ENCODE data around the gene KIAA0825. TPM values are rescaled to one million over a fixed set of nuclear protein-coding genes. Genes with fewer than 3 reads are reported as not detected.

The KIAA0825 gene
- total and polyA plus RNA-seq, 2 of the 8 experiments (the other 6 are each of a cell fraction or from before 2014, with no cell fraction given) = 0.60 to 1.0 TPM

DNA sequence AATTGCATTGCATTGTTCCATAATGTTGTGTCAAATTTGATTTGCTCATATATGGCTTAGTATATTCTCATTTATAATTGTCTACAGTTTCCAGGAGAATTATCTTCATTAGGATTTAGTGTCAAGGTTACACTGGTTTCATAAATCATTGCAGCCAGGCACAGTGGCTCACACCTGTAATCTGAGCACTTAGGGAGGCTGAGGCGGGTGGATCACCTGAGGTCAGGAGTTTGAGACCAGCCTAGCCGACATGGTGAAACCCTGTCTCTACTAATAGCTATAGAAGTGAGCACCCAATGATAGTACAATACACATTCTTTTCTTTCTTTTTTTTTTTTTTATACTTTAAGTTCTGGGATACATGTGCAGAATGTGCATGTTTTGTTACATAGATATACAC is 282.5 kb downstream of the KIAA0825 start:
- Histone ChIP-seq H3K23me2 (ENCODE audit: low read depth, low read length) (no peaks in the 10 kb centered on the region), H3K79me1 (ENCODE audit: low read depth, low read length) (no peaks in the 10 kb centered on the region; the same call in 1 of the 2 replicates), H4K20me1 (replicated peaks in 1 of 2; ENCODE audit: control insufficient read depth in 1 of 2, insufficient read depth in 2 of 2, low read length in 2 of 2) (no peaks in the 10 kb centered on the region), H2BK12ac (ENCODE audit: low read depth, low read length) (no peak overlapping the region), H2BK15ac (ENCODE audit: low read length) (no peak overlapping the region), H4K5ac (ENCODE audit: insufficient read length, low read depth, low read length) (no peak overlapping the region), H3K4ac (replicated peaks; ENCODE audit: insufficient read length, low read depth, low read length) (no peak overlapping the region), H3K4me3 (ENCODE audit: extremely low read depth in 1 of 4, insufficient read depth in 2 of 4, low read depth in 3 of 4, low read length in 4 of 4) (no peak overlapping the region), H3K56ac (replicated peaks; ENCODE audit: insufficient read length, low read depth, low read length) (no peak overlapping the region), H3K4me2 (ENCODE audit: insufficient read depth in 1 of 2, low read depth in 2 of 2, low read length in 2 of 2) (no peak overlapping the region), H2AK5ac (ENCODE audit: low read depth, low read length) (no peak overlapping the region), H3K9me3 (ENCODE audit: insufficient read depth in 2 of 2, low read depth in 1 of 2, low read length in 1 of 2) (no peaks in the 10 kb centered on the region; a peak in 1 of 4 replicates), H3K36me3 (ENCODE audit: control insufficient read depth in 2 of 4, insufficient read depth in 4 of 4, low read length in 3 of 4) (peaks cover 0 to 33% (median 16%) of the 10 kb centered on the region in 4 experiments; a peak in 4 of 8 replicates), H2AFZ (ENCODE audit: low read length) (no peak overlapping the region), H3K23ac (ENCODE audit: insufficient read length) (no peak overlapping the region), H4K8ac (ENCODE audit: extremely low read depth, insufficient read depth, low read length) (no peak overlapping the region), H2BK120ac (replicated peaks; ENCODE audit: low read depth, low read length) (no peak overlapping the region), H3K9ac (replicated peaks in 1 of 4; ENCODE audit: extremely low read depth in 1 of 4, low read depth in 3 of 4, low read length in 3 of 4) (no peak overlapping the region), H3K18ac (ENCODE audit: extremely low read depth, low read length) (no peak overlapping the region), H2BK5ac (ENCODE audit: low read depth, low read length) (no peak overlapping the region), H3K14ac (ENCODE audit: insufficient read length) (no peak overlapping the region), H3K4me1 (replicated peaks in 1 of 4; ENCODE audit: control insufficient read depth in 3 of 4, insufficient read depth in 4 of 4, low read length in 3 of 4) (no peaks in the 10 kb centered on the region), H3K27me3 (replicated peaks in 1 of 4; ENCODE audit: control insufficient read depth in 3 of 4, extremely low read depth in 1 of 4, insufficient read depth in 3 of 4, low read length in 3 of 4) (no peaks in the 10 kb centered on the region), H4K91ac (replicated peaks; ENCODE audit: insufficient read length, low read length) (no peak overlapping the region), H3K27ac (ENCODE audit: low read depth, low read length) (no peak overlapping the region), H2BK20ac (ENCODE audit: low read length) (no peak overlapping the region), H3K79me2 (ENCODE audit: control insufficient read depth in 1 of 2, insufficient read depth in 2 of 2, low read length in 2 of 2) (peaks cover 0 to 83% of the 10 kb centered on the region in 2 experiments; a peak in 2 of 4 replicates)
- FAIRE-seq (no peak), DNase-seq (ENCODE audit: low read depth in 1 of 2, low spot score in 2 of 2) (no peak)
- ChIA-PET POLR2A (ENCODE audit: partially characterized antibody) (interaction anchor here (1.3 kb wide), 1 partner anchor 10 kb away, joined by 5 read pairs; no protein-coding TSS in a partner anchor), CTCF (ENCODE audit: partially characterized antibody) (no interaction called here)
- 94% methylated on average over 2 of the region's 2 CpGs; no CpG with 5 or more reads in 1 of the 2 experiments for WGBS, 2 experiments (ENCODE audit: extremely low coverage in 1 of 2, insufficient coverage in 1 of 2, insufficient read length in 1 of 2, insufficient replicate concordance in 2 of 2, low coverage in 1 of 2, low lambda C conversion rate in 2 of 2, missing lambda C conversion rate in 1 of 2)
- TF ChIP-seq KDM1A (IDR thresholded peaks at IDR 0.05; ENCODE audit: borderline replicate concordance, low read length) = no peak
- peak; percentile 62; the same call in 1 of the 2 replicates for TF ChIP-seq POLR2AphosphoS5 (IDR thresholded peaks at IDR 0.05; ENCODE audit: low read depth, low read length)
- TF ChIP-seq BRCA1 (IDR thresholded peaks at IDR 0.05; ENCODE audit: low read depth, low read length) = no peak
- no peak for TF ChIP-seq SAP30 (IDR thresholded peaks at IDR 0.05; ENCODE audit: insufficient read depth, insufficient replicate concordance, low read length)
- TF ChIP-seq SP4 (IDR thresholded peaks at IDR 0.05; ENCODE audit: low read length) = no peak
- TF ChIP-seq, protein P1, sequence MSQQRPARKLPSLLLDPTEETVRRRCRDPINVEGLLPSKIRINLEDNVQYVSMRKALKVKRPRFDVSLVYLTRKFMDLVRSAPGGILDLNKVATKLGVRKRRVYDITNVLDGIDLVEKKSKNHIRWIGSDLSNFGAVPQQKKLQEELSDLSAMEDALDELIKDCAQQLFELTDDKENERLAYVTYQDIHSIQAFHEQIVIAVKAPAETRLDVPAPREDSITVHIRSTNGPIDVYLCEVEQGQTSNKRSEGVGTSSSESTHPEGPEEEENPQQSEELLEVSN (IDR thresholded peaks at IDR 0.05) = no peak
- no peak for TF ChIP-seq JUN (IDR thresholded peaks at IDR 0.05; ENCODE audit: low read depth, low read length)
- TF ChIP-seq POLR2A (IDR thresholded peaks at IDR 0.05; ENCODE audit: control extremely low read depth in 1 of 2, low read depth in 2 of 2, low read length in 2 of 2) = peak in 1 of 2 experiments; percentile 51; a peak in 1 of 3 replicates
